ENCODE measurements around the gene CARD11. TPM values are rescaled to one million over a fixed set of nuclear protein-coding genes. Genes with fewer than 3 reads are reported as not detected.

The CARD11 gene
- polyA plus RNA-seq, 1 donor from 2014 or later = not detected

DNA sequence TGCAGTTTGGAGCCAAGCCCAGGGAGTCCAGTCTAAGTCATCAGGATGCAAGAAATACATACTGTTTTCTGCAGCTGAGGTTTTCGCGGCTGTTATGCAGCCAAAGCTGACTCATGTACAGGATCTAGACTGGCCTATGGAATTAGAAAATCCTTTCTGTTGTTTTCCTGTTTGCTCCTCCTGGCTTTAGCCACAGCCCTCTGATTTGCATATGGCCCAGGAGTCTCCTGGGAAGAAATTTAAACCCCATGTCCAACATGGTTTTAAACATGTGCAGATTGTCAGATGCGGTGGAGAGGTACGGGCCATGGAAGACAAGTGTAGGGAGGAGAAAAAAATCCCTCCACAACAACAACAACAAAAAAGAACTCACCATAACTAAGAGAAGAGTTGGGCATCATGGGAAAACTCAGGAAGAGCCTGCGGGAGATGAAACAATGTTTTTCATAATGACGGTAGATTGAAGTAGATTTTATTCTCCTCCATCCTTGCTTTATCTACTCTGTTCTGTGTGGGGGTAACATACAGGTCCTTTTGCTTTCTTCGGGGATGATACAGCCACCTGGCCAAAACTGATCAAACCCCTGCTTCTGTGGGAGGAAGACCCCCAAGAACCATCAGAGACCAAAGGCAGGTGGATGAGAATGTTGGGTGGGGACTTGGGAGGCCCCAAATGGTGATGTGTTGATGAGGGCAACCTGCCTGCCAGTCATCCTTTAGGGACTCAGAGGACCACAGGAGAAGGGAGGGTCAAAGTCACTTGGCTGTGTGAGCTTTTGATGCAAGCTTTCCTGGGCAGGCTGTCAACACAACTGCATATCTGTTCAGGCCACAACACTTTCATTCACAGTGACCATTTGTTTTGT lies 169.7 kb downstream of the CARD11 start:
- TF ChIP-seq, protein P1, sequence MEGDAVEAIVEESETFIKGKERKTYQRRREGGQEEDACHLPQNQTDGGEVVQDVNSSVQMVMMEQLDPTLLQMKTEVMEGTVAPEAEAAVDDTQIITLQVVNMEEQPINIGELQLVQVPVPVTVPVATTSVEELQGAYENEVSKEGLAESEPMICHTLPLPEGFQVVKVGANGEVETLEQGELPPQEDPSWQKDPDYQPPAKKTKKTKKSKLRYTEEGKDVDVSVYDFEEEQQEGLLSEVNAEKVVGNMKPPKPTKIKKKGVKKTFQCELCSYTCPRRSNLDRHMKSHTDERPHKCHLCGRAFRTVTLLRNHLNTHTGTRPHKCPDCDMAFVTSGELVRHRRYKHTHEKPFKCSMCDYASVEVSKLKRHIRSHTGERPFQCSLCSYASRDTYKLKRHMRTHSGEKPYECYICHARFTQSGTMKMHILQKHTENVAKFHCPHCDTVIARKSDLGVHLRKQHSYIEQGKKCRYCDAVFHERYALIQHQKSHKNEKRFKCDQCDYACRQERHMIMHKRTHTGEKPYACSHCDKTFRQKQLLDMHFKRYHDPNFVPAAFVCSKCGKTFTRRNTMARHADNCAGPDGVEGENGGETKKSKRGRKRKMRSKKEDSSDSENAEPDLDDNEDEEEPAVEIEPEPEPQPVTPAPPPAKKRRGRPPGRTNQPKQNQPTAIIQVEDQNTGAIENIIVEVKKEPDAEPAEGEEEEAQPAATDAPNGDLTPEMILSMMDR (IDR thresholded peaks at IDR 0.05; ENCODE audit: poor library complexity, severe bottlenecking) = no peak
- TF ChIP-seq TAF1 (IDR thresholded peaks at IDR 0.05; ENCODE audit: low read depth) (no peak), RAD21 (conservative IDR thresholded peaks at IDR 0.05) (no peak), MXI1 (conservative IDR thresholded peaks at IDR 0.05; ENCODE audit: poor library complexity, severe bottlenecking) (no peak), EZH2 (IDR thresholded peaks at IDR 0.05; ENCODE audit: borderline replicate concordance, insufficient read depth, low read length, poor library complexity, severe bottlenecking) (no peak), POLR2AphosphoS5 (IDR thresholded peaks at IDR 0.05) (no peak), SMC3 (conservative IDR thresholded peaks at IDR 0.05; ENCODE audit: poor library complexity) (no peak), EP300 (conservative IDR thresholded peaks at IDR 0.05; ENCODE audit: poor library complexity, severe bottlenecking) (no peak)
- TF ChIP-seq, protein P2, sequence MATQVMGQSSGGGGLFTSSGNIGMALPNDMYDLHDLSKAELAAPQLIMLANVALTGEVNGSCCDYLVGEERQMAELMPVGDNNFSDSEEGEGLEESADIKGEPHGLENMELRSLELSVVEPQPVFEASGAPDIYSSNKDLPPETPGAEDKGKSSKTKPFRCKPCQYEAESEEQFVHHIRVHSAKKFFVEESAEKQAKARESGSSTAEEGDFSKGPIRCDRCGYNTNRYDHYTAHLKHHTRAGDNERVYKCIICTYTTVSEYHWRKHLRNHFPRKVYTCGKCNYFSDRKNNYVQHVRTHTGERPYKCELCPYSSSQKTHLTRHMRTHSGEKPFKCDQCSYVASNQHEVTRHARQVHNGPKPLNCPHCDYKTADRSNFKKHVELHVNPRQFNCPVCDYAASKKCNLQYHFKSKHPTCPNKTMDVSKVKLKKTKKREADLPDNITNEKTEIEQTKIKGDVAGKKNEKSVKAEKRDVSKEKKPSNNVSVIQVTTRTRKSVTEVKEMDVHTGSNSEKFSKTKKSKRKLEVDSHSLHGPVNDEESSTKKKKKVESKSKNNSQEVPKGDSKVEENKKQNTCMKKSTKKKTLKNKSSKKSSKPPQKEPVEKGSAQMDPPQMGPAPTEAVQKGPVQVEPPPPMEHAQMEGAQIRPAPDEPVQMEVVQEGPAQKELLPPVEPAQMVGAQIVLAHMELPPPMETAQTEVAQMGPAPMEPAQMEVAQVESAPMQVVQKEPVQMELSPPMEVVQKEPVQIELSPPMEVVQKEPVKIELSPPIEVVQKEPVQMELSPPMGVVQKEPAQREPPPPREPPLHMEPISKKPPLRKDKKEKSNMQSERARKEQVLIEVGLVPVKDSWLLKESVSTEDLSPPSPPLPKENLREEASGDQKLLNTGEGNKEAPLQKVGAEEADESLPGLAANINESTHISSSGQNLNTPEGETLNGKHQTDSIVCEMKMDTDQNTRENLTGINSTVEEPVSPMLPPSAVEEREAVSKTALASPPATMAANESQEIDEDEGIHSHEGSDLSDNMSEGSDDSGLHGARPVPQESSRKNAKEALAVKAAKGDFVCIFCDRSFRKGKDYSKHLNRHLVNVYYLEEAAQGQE (IDR thresholded peaks at IDR 0.05; ENCODE audit: borderline replicate concordance) = no peak
- Histone ChIP-seq H4K20me1 (ENCODE audit: insufficient read depth) (no peaks in the 10 kb centered on the region), H3K27ac (ENCODE audit: low read length) (no peak overlapping the region), H3K4me2 (ENCODE audit: low read length) (no peak overlapping the region), H3K79me2 (replicated peaks; ENCODE audit: insufficient read depth, low read length) (no peaks in the 10 kb centered on the region), H3K9ac (ENCODE audit: low read length) (no peak overlapping the region), H3K9me3 (ENCODE audit: low read length) (no peaks in the 10 kb centered on the region), H3K9me2 (ENCODE audit: insufficient read depth, low read length) (no peaks in the 10 kb centered on the region), H3K36me3 (ENCODE audit: insufficient read depth, low read length) (no peaks in the 10 kb centered on the region), H3K27me3 (ENCODE audit: insufficient read depth, low read depth, low read length) (no peaks in the 10 kb centered on the region), H3F3A (ENCODE audit: insufficient read depth, low read length, poor library complexity, severe bottlenecking) (no peaks in the 10 kb centered on the region), H2AFZ (ENCODE audit: low read depth, low read length) (no peak overlapping the region), H3K4me3 (ENCODE audit: low read length) (no peak overlapping the region)

DNA sequence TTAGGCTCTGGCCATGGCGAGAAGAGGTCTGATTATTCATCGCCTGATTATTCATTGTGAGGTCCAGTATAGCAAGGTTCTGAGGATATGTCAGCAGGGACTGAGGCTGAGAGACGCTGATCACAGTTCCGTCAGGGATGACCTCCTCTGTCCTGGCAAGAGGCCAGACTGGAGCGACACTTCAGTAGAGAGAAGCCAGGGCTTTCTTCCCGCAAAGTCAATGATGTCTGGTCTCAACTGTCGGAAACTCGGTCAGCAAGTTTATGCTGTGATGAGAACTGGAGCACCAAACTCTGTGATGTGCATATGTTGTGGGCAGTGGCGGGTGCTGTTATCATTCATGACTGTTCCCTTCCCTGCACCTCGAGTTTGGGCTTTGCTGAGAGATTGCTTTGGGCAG lies 170.5 kb downstream of the CARD11 start:
- no peaks in the 10 kb centered on the region for H4K20me1 ChIP-seq (ENCODE audit: insufficient read depth)
- H3K79me2 ChIP-seq (replicated peaks; ENCODE audit: insufficient read depth, low read length) = no peaks in the 10 kb centered on the region
- no peak overlapping the region for H2AFZ ChIP-seq (ENCODE audit: low read depth, low read length)

More for the DNA sequence above, 170.5 kb downstream of the CARD11 start:
- H3K27ac ChIP-seq (ENCODE audit: low read length) = no peak overlapping the region
- no peaks in the 10 kb centered on the region for H3K9me3 ChIP-seq (ENCODE audit: low read length)
- TF ChIP-seq, protein P1 (IDR thresholded peaks at IDR 0.05; ENCODE audit: poor library complexity, severe bottlenecking) = no peak
- TF ChIP-seq POLR2AphosphoS5 (IDR thresholded peaks at IDR 0.05) = no peak
- no peak for TF ChIP-seq EZH2 (IDR thresholded peaks at IDR 0.05; ENCODE audit: borderline replicate concordance, insufficient read depth, low read length, poor library complexity, severe bottlenecking)
- no peaks in the 10 kb centered on the region for H3K9me2 ChIP-seq (ENCODE audit: insufficient read depth, low read length)
- H3K4me3 ChIP-seq (ENCODE audit: low read length) = no peak overlapping the region
- no peaks in the 10 kb centered on the region for H3K36me3 ChIP-seq (ENCODE audit: insufficient read depth, low read length)
- no peaks in the 10 kb centered on the region for H3F3A ChIP-seq (ENCODE audit: insufficient read depth, low read length, poor library complexity, severe bottlenecking)
- H3K9ac ChIP-seq (ENCODE audit: low read length) = no peak overlapping the region
- H3K4me2 ChIP-seq (ENCODE audit: low read length) = no peak overlapping the region
- no peaks in the 10 kb centered on the region for H3K27me3 ChIP-seq (ENCODE audit: insufficient read depth, low read depth, low read length)
